H9 (cell line): ENCODE results near the gene BMP2K. TPM values are rescaled to one million over a fixed set of nuclear protein-coding genes. Genes with fewer than 3 reads are reported as not detected.

Experiments used
- DNase-seq: peaks from one replicate; pipeline ENCODE4 v3.0.0-alpha.2; 2017
- H2AFZ ChIP-seq: one replicate; pipeline ENCODE4 v1.6.1; 2013; ENCODE audit warnings: mild to moderate bottlenecking, low read length, control low read depth, moderate library complexity
- H2AK5ac ChIP-seq: 2 replicates; pipeline ENCODE4 v1.6.1; 2013; ENCODE audit warnings: low read length, control low read depth, mixed read lengths; ENCODE audit not compliant: insufficient read length
- H2BK120ac ChIP-seq: one replicate; pipeline ENCODE4 v1.6.1; 2013; ENCODE audit warnings: low read depth, mild to moderate bottlenecking, low read length, control low read depth, inconsistent platforms; ENCODE audit not compliant: poor library complexity, severe bottlenecking
- H2BK12ac ChIP-seq: 2 replicates; pipeline ENCODE4 v1.6.1; 2013; ENCODE audit warnings: low read length, control low read depth, mixed read lengths, low read depth; ENCODE audit not compliant: insufficient read length
- H2BK15ac ChIP-seq: 2 replicates; pipeline ENCODE4 v1.6.1; 2013; ENCODE audit warnings: low read depth, low read length, control low read depth
- H2BK20ac ChIP-seq: one replicate; pipeline ENCODE4 v1.6.1; 2013; ENCODE audit warnings: low read depth, mild to moderate bottlenecking, low read length, control low read depth, inconsistent platforms; ENCODE audit not compliant: poor library complexity, severe bottlenecking
- H2BK5ac ChIP-seq: 2 replicates; pipeline ENCODE4 v1.6.1; 2013; ENCODE audit warnings: low read length, control low read depth, mixed read lengths; ENCODE audit not compliant: insufficient read length
- H3K14ac ChIP-seq: 2 replicates; pipeline ENCODE4 v1.6.1; 2013; ENCODE audit warnings: low read length, control low read depth; ENCODE audit not compliant: insufficient read depth
- H3K18ac ChIP-seq: 2 replicates; pipeline ENCODE4 v1.6.1; 2013; ENCODE audit warnings: low read depth, mild to moderate bottlenecking, mixed read lengths, low read length, control low read depth; ENCODE audit not compliant: insufficient read length
- H3K23ac ChIP-seq: 2 replicates; pipeline ENCODE4 v1.6.1; 2013; ENCODE audit warnings: low read length, control low read depth, mixed read lengths, low read depth; ENCODE audit not compliant: insufficient read length
- H3K23me2 ChIP-seq: 2 replicates; pipeline ENCODE4 v1.6.1; 2013; ENCODE audit warnings: low read depth, mild to moderate bottlenecking, mixed read lengths, low read length, control low read depth; ENCODE audit not compliant: insufficient read length, poor library complexity, severe bottlenecking
- H3K27ac ChIP-seq: 2 replicates; pipeline ENCODE4 v1.5.1; 2013; ENCODE audit warnings: low read length, control low read depth, mixed read lengths, low read depth; ENCODE audit not compliant: insufficient read length
- H3K27me3 ChIP-seq: 2 replicates; pipeline ENCODE4 v1.6.1; 2013; ENCODE audit warnings: low read length, control low read depth, inconsistent platforms; ENCODE audit not compliant: insufficient read depth
- H3K4ac ChIP-seq: 2 replicates; pipeline ENCODE4 v1.6.1; 2013; ENCODE audit warnings: low read depth, mild to moderate bottlenecking, control low read depth, inconsistent platforms, low read length, moderate library complexity
- H3K4me1 ChIP-seq: 2 replicates; pipeline ENCODE4 v1.6.1; 2013; ENCODE audit warnings: low read length, control low read depth, inconsistent platforms; ENCODE audit not compliant: insufficient read depth
- H3K4me2 ChIP-seq: 2 replicates; pipeline ENCODE4 v1.6.1; 2013; ENCODE audit warnings: low read length, control low read depth, mixed read lengths; ENCODE audit not compliant: insufficient read length, insufficient read depth
- H3K56ac ChIP-seq: 2 replicates; pipeline ENCODE4 v1.6.1; 2013; ENCODE audit warnings: low read depth, mild to moderate bottlenecking, mixed read lengths, low read length, control low read depth; ENCODE audit not compliant: insufficient read length
- H3K79me1 ChIP-seq: 2 replicates; pipeline ENCODE4 v1.6.1; 2013; ENCODE audit warnings: low read depth, mild to moderate bottlenecking, moderate library complexity, low read length, control low read depth, inconsistent platforms; ENCODE audit not compliant: insufficient read depth, poor library complexity, severe bottlenecking
- H3K79me2 ChIP-seq: 2 replicates; pipeline ENCODE4 v1.6.1; 2013; ENCODE audit warnings: low read length, control low read depth, inconsistent platforms; ENCODE audit not compliant: insufficient read depth
- H3K9ac ChIP-seq: 2 replicates; pipeline ENCODE4 v1.6.1; 2013; ENCODE audit warnings: low read length, control low read depth, mixed read lengths; ENCODE audit not compliant: insufficient read length; ENCODE audit errors: extremely low read depth
- H3K9me3 ChIP-seq: one replicate; pipeline ENCODE4 v1.6.1; 2013; ENCODE audit warnings: low read depth, low read length, inconsistent platforms; ENCODE audit not compliant: control insufficient read depth
- H3T11ph ChIP-seq: one replicate; pipeline ENCODE4 v1.6.1; 2013; ENCODE audit warnings: mild to moderate bottlenecking, low read length, control low read depth, inconsistent platforms
- H4K20me1 ChIP-seq: one replicate; pipeline ENCODE4 v1.6.1; 2013; ENCODE audit not compliant: control insufficient read depth, insufficient read length, insufficient read depth
- H4K5ac ChIP-seq: 2 replicates; pipeline ENCODE4 v1.6.1; 2013; ENCODE audit warnings: low read depth, mild to moderate bottlenecking, mixed read lengths, low read length, control low read depth; ENCODE audit not compliant: insufficient read length
- H4K8ac ChIP-seq: replicated peaks from 2 replicates; pipeline ENCODE4 v1.6.1; 2013; ENCODE audit warnings: low read length, control low read depth, mixed read lengths, low read depth; ENCODE audit not compliant: insufficient read length
- H4K91ac ChIP-seq: 2 replicates; pipeline ENCODE4 v1.6.1; 2013; ENCODE audit warnings: low read depth, mild to moderate bottlenecking, moderate library complexity, mixed read lengths, low read length, control low read depth; ENCODE audit not compliant: insufficient read length
- H3K27ac Mint-ChIP-seq, 3 experiments: 2 replicates in 2 of 3; 3 replicates in 1 of 3; pipeline ENCODE4 v1.8.0; 2020 to 2021; ENCODE audit warnings: mixed read lengths in 3 of 3, mild to moderate bottlenecking in 1 of 3, moderate library complexity in 1 of 3
- H3K27me3 Mint-ChIP-seq: 2 replicates; pipeline ENCODE4 v1.8.0; 2021; ENCODE audit warnings: low read depth, mild to moderate bottlenecking, moderate library complexity, mixed read lengths
- H3K36me3 Mint-ChIP-seq, 3 experiments: 2 replicates in 2 of 3; 3 replicates in 1 of 3; pipeline ENCODE4 v1.8.0; 2020 to 2021; ENCODE audit warnings: low read depth in 3 of 3, mixed read lengths in 3 of 3; ENCODE audit not compliant: insufficient read depth in 1 of 3
- H3K4me1 Mint-ChIP-seq, 2 experiments: 2 replicates each; pipeline ENCODE4 v1.8.0; 2020; ENCODE audit warnings: mixed read lengths in 2 of 2
- H3K4me3 Mint-ChIP-seq, 2 experiments: 2 replicates in 1 of 2; 3 replicates in 1 of 2; pipeline ENCODE4 v1.8.0; 2020 to 2021; ENCODE audit warnings: mild to moderate bottlenecking in 2 of 2, mixed read lengths in 2 of 2, moderate library complexity in 1 of 2
- H3K9me3 Mint-ChIP-seq, 2 experiments: 2 replicates in 1 of 2; 3 replicates in 1 of 2; pipeline ENCODE4 v1.8.0; 2020; ENCODE audit warnings: mild to moderate bottlenecking in 2 of 2, mixed read lengths in 2 of 2, moderate library complexity in 1 of 2
- WGBS: extraction: QIAGEN DNeasy Blood & Tissue Kit; methylation state at CpG from one replicate; pipeline ENCODE4 v1.1.7; 2013; ENCODE audit warnings: missing lambda C conversion rate, low lambda C conversion rate, mixed read lengths; ENCODE audit not compliant: insufficient read length; ENCODE audit errors: extremely low coverage; 5-methylcytosine and 5-hydroxymethylcytosine counted together
- total RNA-seq: library from RNA; stranded (reverse); gene quantifications from 2 replicates; pipeline ENCODE4 v1.2.1, GENCODE V29; 2021
- TF ChIP-seq, protein P1 (sequence below): fragments of 200-600 bp; sonication (generic); conservative IDR thresholded peaks from 3 replicates; pipeline ENCODE4 v1.8.0; 2021; ENCODE audit warnings: antibody characterized with exemption, mild to moderate bottlenecking

BMP2K gene
- total RNA-seq, 1 experiment from 2014 or later: 26.4 TPM

DNA sequence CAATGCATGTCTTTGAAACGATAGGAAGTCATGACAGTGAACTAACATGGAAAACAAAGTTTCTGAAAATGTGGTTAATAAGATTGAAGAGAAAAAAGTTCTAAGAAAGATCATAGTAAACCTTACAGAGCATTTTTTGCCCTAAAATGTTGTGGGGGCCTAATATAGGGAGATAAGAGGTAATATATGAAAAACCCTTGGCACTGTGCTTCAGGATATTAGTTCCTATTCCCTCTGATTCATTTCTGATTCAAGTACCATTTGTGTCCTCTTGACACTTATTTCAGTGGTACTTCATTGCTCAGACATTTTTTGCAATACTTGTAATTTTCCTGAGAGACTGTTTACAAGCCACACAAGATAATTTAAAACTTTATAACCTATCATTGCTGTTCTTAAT lies 128.0 kb downstream of the BMP2K start:
- Histone ChIP-seq H2AFZ (no peak overlapping the region), H2BK12ac (no peak overlapping the region), H4K20me1 (no peaks in the 10 kb centered on the region), H4K8ac (no peak overlapping the region), H3T11ph (no peak overlapping the region), H3K9ac (no peak overlapping the region), H3K23ac (no peak overlapping the region), H2BK20ac (no peak overlapping the region), H2AK5ac (no peak overlapping the region), H2BK5ac (no peak overlapping the region), H3K23me2 (no peaks in the 10 kb centered on the region), H2BK120ac (no peak overlapping the region), H3K79me2 (no peaks in the 10 kb centered on the region), H3K27ac (no peak overlapping the region), H3K4me1 (no peaks in the 10 kb centered on the region), H3K18ac (no peak overlapping the region), H3K4me2 (no peak overlapping the region), H4K5ac (no peak overlapping the region), H3K9me3 (no peaks in the 10 kb centered on the region), H3K14ac (no peak overlapping the region), H3K4ac (no peak overlapping the region), H4K91ac (no peak overlapping the region), H3K79me1 (no peaks in the 10 kb centered on the region), H2BK15ac (no peak overlapping the region), H3K56ac (no peak overlapping the region), H3K27me3 (no peaks in the 10 kb centered on the region)
- H3K27me3 Mint-ChIP-seq: no peaks in the 10 kb centered on the region
- no peak overlapping the region for H3K27ac Mint-ChIP-seq
- H3K9me3 Mint-ChIP-seq: no peaks in the 10 kb centered on the region
- no peaks in the 10 kb centered on the region for H3K36me3 Mint-ChIP-seq
- H3K4me3 Mint-ChIP-seq: no peak overlapping the region
- TF ChIP-seq, protein P1, sequence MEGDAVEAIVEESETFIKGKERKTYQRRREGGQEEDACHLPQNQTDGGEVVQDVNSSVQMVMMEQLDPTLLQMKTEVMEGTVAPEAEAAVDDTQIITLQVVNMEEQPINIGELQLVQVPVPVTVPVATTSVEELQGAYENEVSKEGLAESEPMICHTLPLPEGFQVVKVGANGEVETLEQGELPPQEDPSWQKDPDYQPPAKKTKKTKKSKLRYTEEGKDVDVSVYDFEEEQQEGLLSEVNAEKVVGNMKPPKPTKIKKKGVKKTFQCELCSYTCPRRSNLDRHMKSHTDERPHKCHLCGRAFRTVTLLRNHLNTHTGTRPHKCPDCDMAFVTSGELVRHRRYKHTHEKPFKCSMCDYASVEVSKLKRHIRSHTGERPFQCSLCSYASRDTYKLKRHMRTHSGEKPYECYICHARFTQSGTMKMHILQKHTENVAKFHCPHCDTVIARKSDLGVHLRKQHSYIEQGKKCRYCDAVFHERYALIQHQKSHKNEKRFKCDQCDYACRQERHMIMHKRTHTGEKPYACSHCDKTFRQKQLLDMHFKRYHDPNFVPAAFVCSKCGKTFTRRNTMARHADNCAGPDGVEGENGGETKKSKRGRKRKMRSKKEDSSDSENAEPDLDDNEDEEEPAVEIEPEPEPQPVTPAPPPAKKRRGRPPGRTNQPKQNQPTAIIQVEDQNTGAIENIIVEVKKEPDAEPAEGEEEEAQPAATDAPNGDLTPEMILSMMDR: no peak
- no peak for DNase-seq
- WGBS: no CpG with 5 or more reads among the region's 1 CpG
- H3K4me1 Mint-ChIP-seq: no peaks in the 10 kb centered on the region
